HG02970 (cell line): ENCODE results near the gene TRMU.

Source experiments
- ATAC-seq: cut with Tn5 transposase; IDR thresholded peaks from one replicate; pipeline ENCODE4 v1.9.1; 2021; ENCODE audit warnings: mild to moderate bottlenecking, moderate library complexity, moderate number of reproducible peaks; ENCODE audit not compliant: unreplicated experiment, low FRiP score

TRMU gene

GRCh38 chr22:46335201-46336118, at the start of gene TRMU:
TSS of gene TRMU (plus strand) at chr22:46335714. CDS start at chr22:46335765, 51 bp downstream.
- ATAC-seq: peak; percentile 80

DNA sequence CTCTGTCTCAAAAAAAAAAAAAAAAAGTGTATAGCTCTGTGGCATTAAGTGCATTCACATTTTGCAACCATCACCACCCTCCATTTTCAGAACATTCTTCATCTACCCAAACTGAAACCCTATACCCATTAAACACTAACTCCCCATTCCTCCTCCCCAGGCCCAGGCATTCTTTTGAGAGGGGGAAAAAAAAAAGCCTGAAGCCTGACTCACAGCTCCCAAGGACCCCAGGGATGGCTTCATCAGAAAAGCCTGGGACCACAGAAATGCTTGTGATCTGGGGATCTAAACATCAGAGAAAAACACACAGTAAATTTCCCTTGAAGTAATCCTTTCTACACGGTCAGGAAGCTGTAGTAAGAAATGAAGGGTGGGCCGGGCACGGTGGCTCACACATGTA, 49.5 kb upstream of the TRMU start:
- ATAC-seq: no peak

DNA sequence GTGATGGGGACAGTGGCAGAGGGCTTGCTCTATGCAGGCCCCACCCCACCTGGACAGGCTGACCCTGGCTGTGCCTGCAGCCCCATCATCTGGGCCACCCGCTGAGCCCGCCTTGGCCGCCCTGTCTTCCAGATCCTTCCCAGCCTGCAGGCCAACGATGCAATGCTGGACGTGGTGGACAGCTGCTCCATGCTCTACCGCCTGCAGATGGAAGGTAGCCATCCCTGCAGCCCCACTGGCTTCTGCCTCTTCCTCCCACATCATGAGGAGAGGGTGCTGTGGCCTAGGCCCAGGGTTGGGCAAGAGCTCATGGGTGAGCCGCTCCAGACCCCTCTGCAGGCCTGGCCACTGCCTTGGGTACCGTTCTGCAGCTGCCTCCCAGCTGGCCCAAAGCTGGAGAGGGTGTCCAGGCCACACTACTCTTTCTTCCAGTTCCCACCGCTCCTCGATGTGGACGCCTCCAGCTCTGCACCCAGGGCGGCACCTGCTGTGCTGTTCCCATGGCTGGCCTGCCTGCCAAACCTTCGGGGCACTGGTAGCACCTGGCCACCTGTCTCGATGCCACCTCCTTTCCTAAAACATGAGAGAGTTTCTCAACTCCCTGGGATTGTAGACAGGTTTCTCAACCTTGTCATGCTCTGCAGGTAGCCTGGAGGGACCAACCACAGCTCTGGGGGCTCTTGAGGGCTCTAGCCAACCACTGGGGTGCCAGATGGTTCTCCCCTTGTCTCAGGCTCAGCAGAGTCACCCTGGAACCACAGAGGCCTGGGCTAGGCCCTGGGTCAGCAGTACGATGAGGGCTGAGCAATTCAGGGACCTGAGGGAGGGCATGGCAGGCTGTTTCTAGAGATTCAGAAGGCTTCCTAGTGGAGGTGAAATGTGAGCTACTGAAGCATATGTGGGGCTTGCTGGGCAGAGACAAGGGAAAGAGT, 48.3 kb upstream of the TRMU start:
- no peak for ATAC-seq

GRCh38 chr22:46287873-46288751, 47.4 kb upstream of the TRMU start:
- no peak for ATAC-seq

- ATAC-seq: no peak
These were observed 46.7 kb upstream of the TRMU start for GRCh38 chr22:46288846-46289243.

- no peak for ATAC-seq
These were observed 46.1 kb upstream of the TRMU start for GRCh38 chr22:46289244-46289891.

GRCh38 chr22:46290121-46290842, 45.2 kb upstream of the TRMU start:
- no peak for ATAC-seq

DNA sequence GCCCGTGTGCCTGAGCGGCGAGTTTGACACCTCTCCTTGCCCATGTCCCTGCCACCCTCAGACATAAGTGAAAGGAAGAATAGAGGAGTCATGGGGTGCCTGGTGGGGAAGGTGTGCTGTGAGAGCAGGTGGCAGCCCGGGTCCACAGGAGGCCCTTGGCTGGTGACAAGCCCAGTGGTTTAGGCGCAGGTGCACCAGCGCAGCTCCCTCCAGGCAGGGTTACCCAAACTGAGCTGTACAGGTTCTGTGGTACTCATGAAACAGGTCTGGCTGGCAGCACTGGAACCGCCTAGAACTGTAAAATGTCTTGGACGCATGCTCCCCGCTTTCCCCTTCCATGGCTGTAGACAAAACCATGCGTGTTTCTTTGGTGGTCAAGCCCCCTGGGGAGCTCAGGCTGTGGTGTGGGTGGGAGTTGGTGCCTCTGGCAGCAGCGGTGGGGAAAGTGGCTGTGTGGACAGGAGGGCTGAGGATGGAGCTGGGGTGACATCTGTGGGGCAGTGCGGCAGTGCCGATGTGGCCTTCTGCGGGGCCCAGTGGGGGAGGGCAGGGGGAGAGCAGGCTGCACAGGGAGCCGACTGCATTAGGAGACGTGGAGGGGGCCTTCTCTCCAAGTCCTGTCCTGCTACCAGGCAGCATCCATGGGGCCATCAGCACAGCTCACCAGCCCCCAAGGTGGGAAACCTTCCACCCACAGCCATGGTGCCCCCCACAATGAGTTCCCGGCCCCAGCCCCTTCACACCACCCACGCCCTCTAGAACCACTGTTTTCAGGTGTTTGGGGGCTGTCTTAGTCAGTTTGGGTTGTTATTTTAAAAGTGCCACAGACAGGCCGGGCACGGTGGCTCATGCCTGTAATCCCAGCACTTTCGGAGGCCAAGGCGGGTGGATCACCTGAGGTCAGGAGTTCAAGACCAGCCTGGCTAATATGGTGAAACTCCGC, 44.4 kb upstream of the TRMU start:
- no peak for ATAC-seq

- ATAC-seq: no peak
These were observed 43.3 kb upstream of the TRMU start for GRCh38 chr22:46292173-46292572.

GRCh38 chr22:46292732-46293131, 42.8 kb upstream of the TRMU start:
- ATAC-seq: no peak

- ATAC-seq: no peak
These were observed 41.8 kb upstream of the TRMU start for GRCh38 chr22:46293577-46294260.

GRCh38 chr22:46294784-46295183, 40.7 kb upstream of the TRMU start:
- no peak for ATAC-seq

DNA sequence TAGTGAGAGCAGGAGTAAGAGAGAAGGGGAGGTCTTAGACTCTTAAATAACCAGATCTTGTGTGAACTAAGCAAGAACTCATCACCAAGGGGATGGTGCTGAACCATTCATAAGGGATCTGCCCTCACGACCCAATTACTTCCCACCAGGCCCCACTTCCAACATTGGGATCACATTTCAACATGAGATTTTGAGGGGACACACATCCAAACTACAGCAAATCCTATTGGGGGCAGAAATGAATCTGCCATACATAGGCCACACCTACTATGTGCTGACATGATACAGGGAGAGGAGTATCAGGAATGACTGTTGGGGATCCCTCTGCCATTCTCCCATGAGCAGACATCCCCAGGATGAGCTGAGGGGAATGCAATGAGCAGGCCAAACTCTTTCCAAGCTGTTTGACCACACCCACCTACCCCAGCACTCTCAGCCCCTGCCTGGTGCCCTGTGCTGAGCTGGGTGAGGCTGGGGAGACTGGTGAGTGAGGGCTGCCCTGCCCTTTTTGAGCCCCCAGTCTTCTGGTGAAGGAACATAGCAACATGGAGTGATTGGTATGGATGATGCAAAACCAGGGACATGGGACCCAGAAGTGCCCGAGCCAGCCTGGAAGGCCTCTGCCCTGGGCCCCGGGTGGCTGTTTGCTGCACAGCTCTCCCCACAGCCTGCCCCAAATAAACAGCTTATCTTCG, 40.1 kb upstream of the TRMU start:
- no peak for ATAC-seq

DNA sequence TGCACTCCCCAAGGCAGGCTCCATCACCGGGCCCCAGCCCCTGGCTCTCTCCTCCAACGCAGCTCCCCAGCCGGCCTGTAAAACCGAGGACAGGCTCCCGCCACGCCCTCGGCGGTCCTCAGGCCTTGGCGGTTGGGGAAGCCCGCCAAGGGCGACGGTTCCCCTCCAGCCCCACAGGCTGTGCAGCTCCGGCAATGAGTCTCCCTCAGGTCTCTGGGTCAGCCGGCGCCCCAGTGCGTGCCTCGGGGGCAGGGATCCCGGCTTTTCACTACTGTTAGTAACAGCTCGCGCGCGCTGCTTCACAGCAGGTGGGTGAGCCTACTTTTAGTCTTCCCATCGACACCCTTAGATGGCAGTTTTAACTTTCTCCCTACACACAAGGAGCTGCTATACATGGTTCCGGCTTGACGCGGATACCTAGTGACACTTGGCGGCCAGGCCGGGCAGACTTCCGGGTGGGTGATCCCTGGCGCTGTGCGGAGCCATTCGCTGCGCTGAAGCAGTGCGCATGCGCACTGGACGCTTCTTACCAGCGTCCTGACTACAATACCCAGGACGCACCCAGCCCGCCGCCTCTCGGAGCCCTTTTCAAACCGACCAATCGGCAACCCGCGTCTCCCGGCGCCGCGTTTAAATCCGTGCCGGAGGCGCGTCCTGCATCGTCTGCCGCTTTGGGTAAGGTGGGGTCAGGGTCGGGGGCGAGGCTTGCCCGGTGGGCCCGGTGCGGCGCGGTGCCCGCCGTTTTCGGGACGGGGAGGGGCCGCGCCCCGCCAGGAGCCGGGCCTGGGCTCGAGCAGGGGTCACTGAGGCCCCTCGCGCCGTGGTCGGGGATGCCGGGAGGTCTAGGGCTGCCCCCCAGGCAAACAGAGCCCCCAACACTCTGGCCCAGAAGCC, 39.0 kb upstream of the TRMU start, which contains the start of gene GTSE1:
GTSE1 (plus strand) TSS at position 614 of the 894 bp plus-strand sequence. CDS start 531 bp downstream, outside the sequence.
- peak; percentile 96 for ATAC-seq

DNA sequence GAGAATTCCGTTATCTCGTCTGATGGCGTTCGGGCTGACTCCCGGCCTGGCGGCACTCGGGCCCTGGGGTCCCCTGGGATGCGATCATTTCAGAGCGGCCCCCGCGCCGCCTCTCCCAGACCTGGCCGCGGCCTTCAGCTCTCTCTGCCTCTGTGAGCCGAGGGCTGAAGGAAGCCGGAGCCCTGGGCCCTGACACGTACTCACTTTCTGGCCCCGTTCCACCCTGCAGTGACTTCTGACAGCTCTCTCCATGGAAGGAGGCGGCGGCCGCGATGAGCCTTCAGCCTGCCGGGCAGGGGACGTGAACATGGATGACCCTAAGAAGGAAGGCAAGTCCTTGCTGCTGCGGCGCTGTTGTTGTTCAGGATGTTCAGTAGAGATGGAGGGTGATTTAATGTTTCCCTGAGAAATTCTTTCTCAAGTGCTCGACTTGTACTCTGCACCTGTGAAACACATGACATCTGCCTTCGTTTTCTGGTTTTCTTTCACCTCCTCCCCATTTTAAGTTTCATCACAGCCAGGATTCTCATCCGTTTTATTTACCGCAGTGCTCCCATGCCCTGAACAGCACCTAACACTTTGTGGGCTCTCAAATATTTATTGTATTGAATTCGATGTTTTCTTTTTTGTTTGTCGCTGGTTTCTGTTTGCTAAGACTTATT, 38.2 kb upstream of the TRMU start:
- ATAC-seq: peak; percentile 8
